ENCODE data around the gene TTLL1. TPM values are rescaled to one million over a fixed set of nuclear protein-coding genes. Genes with fewer than 3 reads are reported as not detected.
"Not testable (repeated sequence)": the region's sequence is repeated elsewhere in the genome, so short reads cannot be mapped to it uniquely, and the experiment has no call there.

The TTLL1 gene
- total RNA-seq, 1 donor from 2014 or later: 19.1 TPM

GRCh38 chr22:43109511-43109910 is 20.3 kb upstream of the TTLL1 start:
- no peak for TF ChIP-seq CTCF (conservative IDR thresholded peaks at IDR 0.05)
- DNase-seq (ENCODE audit: low read depth, low spot score): no peak
- H3K4me1 Mint-ChIP-seq: peaks cover 21% of the 10 kb centered on the region
- peak overlapping the region; percentile 35 for H3K4me3 Mint-ChIP-seq
- H3K27ac Mint-ChIP-seq (ENCODE audit: unreplicated experiment): no peak overlapping the region
- peaks cover 57% of the 10 kb centered on the region for H3K27me3 Mint-ChIP-seq (ENCODE audit: low read depth)
- H3K9me3 Mint-ChIP-seq: no peaks in the 10 kb centered on the region
- no peaks in the 10 kb centered on the region for H3K36me3 Mint-ChIP-seq (ENCODE audit: low read depth)

GRCh38 chr22:43106302-43106701 is 17.1 kb upstream of the TTLL1 start:
- peaks cover 31% of the 10 kb centered on the region for H3K4me1 Mint-ChIP-seq
- no peak for DNase-seq (ENCODE audit: low read depth, low spot score)
- no peak overlapping the region for H3K4me3 Mint-ChIP-seq
- no peaks in the 10 kb centered on the region for H3K9me3 Mint-ChIP-seq
- H3K27ac Mint-ChIP-seq (ENCODE audit: unreplicated experiment): no peak overlapping the region
- H3K36me3 Mint-ChIP-seq (ENCODE audit: low read depth): no peaks in the 10 kb centered on the region
- H3K27me3 Mint-ChIP-seq (ENCODE audit: low read depth): peaks cover 26% of the 10 kb centered on the region
- no peak for TF ChIP-seq CTCF (conservative IDR thresholded peaks at IDR 0.05)

- not testable (repeated sequence) for H3K9me3 Mint-ChIP-seq; DNase-seq (ENCODE audit: low read depth, low spot score); H3K36me3 Mint-ChIP-seq (ENCODE audit: low read depth); H3K4me3 Mint-ChIP-seq; H3K27ac Mint-ChIP-seq (ENCODE audit: unreplicated experiment)
- peaks cover 18% of the 10 kb centered on the region for H3K27me3 Mint-ChIP-seq (ENCODE audit: low read depth)
- H3K4me1 Mint-ChIP-seq: peaks cover 32% of the 10 kb centered on the region
Measured at GRCh38 chr22:43104950-43105349, 15.8 kb upstream of the TTLL1 start.

GRCh38 chr22:43104056-43104625 is 14.9 kb upstream of the TTLL1 start:
- not testable (repeated sequence) for H3K36me3 Mint-ChIP-seq (ENCODE audit: low read depth); H3K9me3 Mint-ChIP-seq
- peak overlapping the region; percentile 98 for H3K27ac Mint-ChIP-seq (ENCODE audit: unreplicated experiment)
- DNase-seq (ENCODE audit: low read depth, low spot score): peak; percentile 40
- H3K27me3 Mint-ChIP-seq (ENCODE audit: low read depth): peaks cover 12% of the 10 kb centered on the region
- H3K4me1 Mint-ChIP-seq: peaks cover 32% of the 10 kb centered on the region
- peak overlapping the region; percentile 29 for H3K4me3 Mint-ChIP-seq

- DNase-seq (ENCODE audit: low read depth, low spot score): no peak
- no peak for TF ChIP-seq CTCF (conservative IDR thresholded peaks at IDR 0.05)
- Mint-ChIP-seq H3K9me3 (peaks cover 1% of the 10 kb centered on the region), H3K36me3 (ENCODE audit: low read depth) (peaks cover 1% of the 10 kb centered on the region), H3K27ac (ENCODE audit: unreplicated experiment) (no peak overlapping the region), H3K4me1 (peaks cover 29% of the 10 kb centered on the region), H3K27me3 (ENCODE audit: low read depth) (no peaks in the 10 kb centered on the region), H3K4me3 (no peak overlapping the region)
Measured at GRCh38 chr22:43101306-43101705, 12.1 kb upstream of the TTLL1 start.

- H3K27ac Mint-ChIP-seq (ENCODE audit: unreplicated experiment): no peak overlapping the region
- H3K36me3 Mint-ChIP-seq (ENCODE audit: low read depth): peaks cover 5% of the 10 kb centered on the region
- H3K9me3 Mint-ChIP-seq: peaks cover 5% of the 10 kb centered on the region
- H3K4me1 Mint-ChIP-seq: peaks cover 32% of the 10 kb centered on the region
- no peaks in the 10 kb centered on the region for H3K27me3 Mint-ChIP-seq (ENCODE audit: low read depth)
- DNase-seq (ENCODE audit: low read depth, low spot score): no peak
- no peak for TF ChIP-seq CTCF (conservative IDR thresholded peaks at IDR 0.05)
- no peak overlapping the region for H3K4me3 Mint-ChIP-seq
Measured at GRCh38 chr22:43100225-43100624, 11.0 kb upstream of the TTLL1 start.
